HepG2 (cell line): Measurements from ENCODE around the gene DNAI4. TPM values are rescaled to one million over a fixed set of nuclear protein-coding genes. Genes with fewer than 3 reads are reported as not detected.

Experiments
- ATAC-seq: fragments of 200-7000 bp; cut with Tn5 transposase; 3 replicates; pipeline ENCODE4 v1.9.1; 2020; ENCODE audit warnings: mild to moderate bottlenecking, moderate library complexity
- BruUV-seq: library from RNA; stranded (reverse); fragments of 400-500 nt; replicated peaks from 2 replicates; lab custom pipeline; 2021; lab: Mats Ljungman, UMichigan
- CTCF ChIA-PET: fragments of 300-600 bp; formaldehyde crosslinking; extraction: SDS; loops from one replicate; lab custom pipeline; 2021; ENCODE audit warnings: low total read pairs, inconsistent platforms, low intra/inter-chr PET ratio; lab: Yijun Ruan, JAX
- POLR2A ChIA-PET: fragments of 350-600 bp; sonication (Branson Sonifier 250); formaldehyde crosslinking; loops from one replicate; lab custom pipeline; 2020; ENCODE audit warnings: antibody characterized with exemption, inconsistent platforms; lab: Yijun Ruan, JAX
- DNase-seq: peaks from one replicate; pipeline ENCODE4 v3.0.0-alpha.2; 2015; ENCODE audit warnings: low spot score
- FAIRE-seq: peaks from 3 replicates; lab custom pipeline; 2011; peaks lifted over from hg19 to GRCh38; lab: Jason Lieb, UNC
- H2AFZ ChIP-seq: one replicate; pipeline ENCODE4 v1.6.1; 2011; ENCODE audit warnings: low read length, inconsistent platforms
- H3K27ac ChIP-seq: fragments of 300-600 bp; 3 replicates; pipeline ENCODE4 v1.8.0; 2011; ENCODE audit warnings: mixed run types, mild to moderate bottlenecking, mixed read lengths, low read length, inconsistent platforms; ENCODE audit not compliant: insufficient read depth; ENCODE audit errors: extremely low read length
- H3K27me3 ChIP-seq, 2 experiments: fragments of 200-600 bp in 1 of 2; 2 replicates in 1 of 2; 3 replicates in 1 of 2; pipeline versions ENCODE4 v1.6.0 to v1.8.0; 2011; ENCODE audit warnings: low read length in 2 of 2, mild to moderate bottlenecking in 2 of 2, moderate library complexity in 2 of 2, inconsistent platforms in 1 of 2; ENCODE audit not compliant: insufficient read depth in 2 of 2, control insufficient read depth in 1 of 2
- H3K36me3 ChIP-seq, 2 experiments: fragments of 200-600 bp in 1 of 2; replicated peaks in 1 of 2; 2 replicates in 1 of 2; 3 replicates in 1 of 2; pipeline versions ENCODE4 v1.5.1 to v1.8.0; 2011; ENCODE audit warnings: low read length in 2 of 2, inconsistent platforms in 1 of 2; ENCODE audit not compliant: insufficient read depth in 2 of 2, control insufficient read depth in 1 of 2
- H3K4me1 ChIP-seq: 2 replicates; pipeline ENCODE4 v1.5.1; 2012; ENCODE audit warnings: low read length, inconsistent platforms; ENCODE audit not compliant: insufficient read depth
- H3K4me2 ChIP-seq: 2 replicates; pipeline ENCODE4 v1.6.0; 2011; ENCODE audit warnings: low read depth, low read length, inconsistent platforms
- H3K4me3 ChIP-seq, 3 experiments: fragments of 200-600 bp in 1 of 3; sonication (generic), shearing (Covaris generic) in 1 of 3; replicated peaks in 1 of 3; 2 replicates each; pipeline ENCODE4 v1.5.1; 2011 to 2016; ENCODE audit warnings: low read length in 3 of 3, inconsistent platforms in 2 of 3, low read depth in 2 of 3, mild to moderate bottlenecking in 2 of 3, control low read depth in 1 of 3, mixed read lengths in 1 of 3; ENCODE audit not compliant: insufficient read depth in 1 of 3
- H3K79me2 ChIP-seq: one replicate; pipeline ENCODE4 v1.6.1; 2011; ENCODE audit warnings: low read length, inconsistent platforms; ENCODE audit not compliant: insufficient read depth
- H3K9ac ChIP-seq: 2 replicates; pipeline ENCODE4 v1.6.0; 2011; ENCODE audit warnings: mild to moderate bottlenecking, low read depth, low read length, inconsistent platforms; ENCODE audit not compliant: insufficient read depth
- H3K9me3 ChIP-seq: 2 replicates; pipeline ENCODE4 v1.5.1; 2012; ENCODE audit warnings: mild to moderate bottlenecking, low read length
- H4K20me1 ChIP-seq: 2 replicates; pipeline ENCODE4 v1.6.0; 2011; ENCODE audit warnings: inconsistent platforms, mild to moderate bottlenecking, low read length, moderate library complexity; ENCODE audit not compliant: insufficient read depth
- CC2D1A ChIP-seq: sonication (generic); formaldehyde crosslinking; IDR thresholded peaks from 2 replicates; pipeline ENCODE4 v1.8.1; 2023; ENCODE audit warnings: mild to moderate bottlenecking, missing genetic modification reagents
- NFRKB ChIP-seq: fragments of 450-650 bp; IDR thresholded peaks from 2 replicates; pipeline ENCODE4 v1.6.1; 2017
- RFXAP ChIP-seq: sonication (generic); formaldehyde crosslinking; IDR thresholded peaks from 2 replicates; pipeline ENCODE4 v1.4.0; 2020; ENCODE audit warnings: missing genetic modification reagents, borderline replicate concordance
- TGIF2 ChIP-seq: IDR thresholded peaks from 2 replicates; pipeline ENCODE4 v1.6.1; 2016; ENCODE audit warnings: control low read depth, missing compliant biosample characterization
- ZFP82 ChIP-seq: sonication (generic); formaldehyde crosslinking; IDR thresholded peaks from 2 replicates; pipeline ENCODE4 v1.5.1; 2020; ENCODE audit warnings: mild to moderate bottlenecking, missing genetic modification reagents, borderline replicate concordance
- ZNF296 ChIP-seq: sonication (generic); formaldehyde crosslinking; conservative IDR thresholded peaks from 2 replicates; pipeline ENCODE4 v1.5.0; 2020; ENCODE audit warnings: mild to moderate bottlenecking, missing genetic modification reagents
- ZNF570 ChIP-seq: sonication (generic); formaldehyde crosslinking; IDR thresholded peaks from 2 replicates; pipeline ENCODE4 v1.4.0; 2020; ENCODE audit warnings: mild to moderate bottlenecking, missing genetic modification reagents, borderline replicate concordance
- WGBS: methylation state at CpG from one replicate; pipeline ENCODE4 v1.1.6; 2017; ENCODE audit warnings: low lambda C conversion rate; 5-methylcytosine and 5-hydroxymethylcytosine counted together
- in situ Hi-C: cut with HindIII; loops from 2 replicates; pipeline ENCODE4 v1.10.0; 2017; ENCODE audit warnings: low pct_unique_long_range_greater_than_20kb; ENCODE audit not compliant: extremely low pct_ligation_motif_present
- intact Hi-C: fragments of 100-400 bp; cut with micrococcal nuclease; formaldehyde crosslinking; loops from one replicate; pipeline ENCODE4 v1.10.0; 2022; ENCODE audit not compliant: unreplicated experiment
- polyA plus RNA-seq, 8 experiments: library from polyadenylated mRNA; depleted of rRNA in 3 of 8; stranded (reverse) in 7 of 8; unstranded in 1 of 8; fragments of >200 nt; fragmentation: Illumina TruSeq in 4 of 8; extraction: Trizol in 4 of 8; gene quantifications; 2 replicates each; pipeline versions ENCODE4 v1.2.1 to v1.2.3, GENCODE V29; 2011 to 2016; ENCODE audit warnings: low read depth in 4 of 8, missing spikeins in 1 of 8, mixed read lengths in 1 of 8; ENCODE audit not compliant: insufficient read depth in 1 of 8
- total RNA-seq, 5 experiments: library from RNA; depleted of rRNA; stranded (reverse); fragments of >200 nt; fragmentation: Illumina TruSeq; extraction: Trizol; gene quantifications; 2 replicates each; pipeline ENCODE4 v1.2.3, GENCODE V29; 2016; ENCODE audit warnings: low read depth in 1 of 5
- TF ChIP-seq, protein P1 (sequence below), 2 experiments: sonication (generic) in 1 of 2; formaldehyde crosslinking in 1 of 2; IDR thresholded peaks; 2 replicates each; pipeline versions ENCODE4 v1.4.0 to v1.6.1; 2018 to 2020; ENCODE audit warnings: missing genetic modification reagents in 2 of 2, borderline replicate concordance in 1 of 2, low read depth in 1 of 2, mild to moderate bottlenecking in 1 of 2, missing biosample characterization in 1 of 2
- TF ChIP-seq, protein P2 (sequence below): sonication (generic); formaldehyde crosslinking; IDR thresholded peaks from 2 replicates; pipeline ENCODE4 v1.4.0; 2020; ENCODE audit warnings: mild to moderate bottlenecking, missing genetic modification reagents
- TF ChIP-seq, protein P3 (sequence below): sonication (generic); formaldehyde crosslinking; IDR thresholded peaks from 2 replicates; pipeline ENCODE4 v1.5.0; 2020; ENCODE audit warnings: missing genetic modification reagents
- TF ChIP-seq, protein P4 (sequence below): sonication (generic); formaldehyde crosslinking; IDR thresholded peaks from 2 replicates; pipeline ENCODE4 v1.8.1; 2023; ENCODE audit warnings: mild to moderate bottlenecking, inconsistent platforms, moderate library complexity, missing genetic modification reagents, borderline replicate concordance

The DNAI4 gene
- total and polyA plus RNA-seq, 2 of the 13 experiments (the other 11 are each of a cell fraction or from before 2014, with no cell fraction given) = 0.04 to 0.08 TPM

DNA sequence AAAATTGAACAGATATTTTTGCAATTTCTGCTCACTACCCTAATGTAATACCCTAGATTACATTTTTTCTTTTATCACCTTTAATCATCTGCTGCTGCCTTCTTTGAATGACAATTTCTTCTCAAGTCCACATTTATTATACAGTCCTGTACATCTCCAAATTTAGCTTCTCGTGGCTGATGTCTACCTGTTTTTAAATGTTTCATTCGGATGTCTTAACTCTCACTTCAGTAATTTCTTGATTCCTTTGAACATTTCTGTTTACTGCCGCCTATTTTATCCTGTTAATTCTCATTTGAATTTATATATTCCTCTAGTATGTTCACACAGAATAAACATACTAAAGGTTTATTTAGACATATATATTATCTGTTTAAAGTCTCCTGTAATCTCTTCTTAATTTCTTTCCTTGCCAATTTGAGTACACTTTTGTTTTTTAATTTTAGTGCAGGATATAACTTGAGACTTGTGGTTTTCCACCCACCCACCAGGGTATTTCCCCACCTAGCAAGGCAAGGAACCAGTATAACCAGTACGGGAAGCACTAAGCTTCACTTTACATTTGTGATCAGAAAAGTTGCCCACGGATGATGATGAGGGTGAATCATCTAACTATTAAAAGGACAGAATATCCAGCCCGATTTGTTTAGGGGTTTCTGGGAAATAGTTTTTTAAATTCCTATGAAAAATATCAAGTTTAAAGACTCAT, 136.3 kb downstream of the DNAI4 start:
- no peak overlapping the region for H3K9ac ChIP-seq
- no peaks in the 10 kb centered on the region for H3K9me3 ChIP-seq
- DNase-seq (no peak), ATAC-seq (no peak), FAIRE-seq (no peak)
- H3K4me1 ChIP-seq = no peaks in the 10 kb centered on the region
- ChIA-PET POLR2A (no interaction called here), CTCF (no interaction called here)
- in situ Hi-C loops (no loop called here), intact Hi-C loops (no loop called here)
- no peak overlapping the region for H3K4me2 ChIP-seq
- no peak overlapping the region for H2AFZ ChIP-seq
- no TSS peak for BruUV-seq
- H3K27ac ChIP-seq = no peak overlapping the region
- no peak overlapping the region for H3K4me3 ChIP-seq
- H4K20me1 ChIP-seq = no peaks in the 10 kb centered on the region
- WGBS = 6% methylated on average over 6 of the region's 6 CpGs
- no peaks in the 10 kb centered on the region for H3K79me2 ChIP-seq
- H3K36me3 ChIP-seq = no peaks in the 10 kb centered on the region
- no peaks in the 10 kb centered on the region for H3K27me3 ChIP-seq
- TF ChIP-seq ZNF296 = no peak
- TF ChIP-seq, protein P1, sequence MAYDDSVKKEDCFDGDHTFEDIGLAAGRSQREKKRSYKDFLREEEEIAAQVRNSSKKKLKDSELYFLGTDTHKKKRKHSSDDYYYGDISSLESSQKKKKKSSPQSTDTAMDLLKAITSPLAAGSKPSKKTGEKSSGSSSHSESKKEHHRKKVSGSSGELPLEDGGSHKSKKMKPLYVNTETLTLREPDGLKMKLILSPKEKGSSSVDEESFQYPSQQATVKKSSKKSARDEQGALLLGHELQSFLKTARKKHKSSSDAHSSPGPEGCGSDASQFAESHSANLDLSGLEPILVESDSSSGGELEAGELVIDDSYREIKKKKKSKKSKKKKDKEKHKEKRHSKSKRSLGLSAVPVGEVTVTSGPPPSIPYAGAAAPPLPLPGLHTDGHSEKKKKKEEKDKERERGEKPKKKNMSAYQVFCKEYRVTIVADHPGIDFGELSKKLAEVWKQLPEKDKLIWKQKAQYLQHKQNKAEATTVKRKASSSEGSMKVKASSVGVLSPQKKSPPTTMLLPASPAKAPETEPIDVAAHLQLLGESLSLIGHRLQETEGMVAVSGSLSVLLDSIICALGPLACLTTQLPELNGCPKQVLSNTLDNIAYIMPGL (CRISPR knock-in tag; IDR thresholded peaks at IDR 0.05; ENCODE audit: borderline replicate concordance in 1 of 2, low read depth in 1 of 2) = no peak
- TF ChIP-seq, protein P2, sequence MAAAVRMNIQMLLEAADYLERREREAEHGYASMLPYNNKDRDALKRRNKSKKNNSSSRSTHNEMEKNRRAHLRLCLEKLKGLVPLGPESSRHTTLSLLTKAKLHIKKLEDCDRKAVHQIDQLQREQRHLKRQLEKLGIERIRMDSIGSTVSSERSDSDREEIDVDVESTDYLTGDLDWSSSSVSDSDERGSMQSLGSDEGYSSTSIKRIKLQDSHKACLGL (CRISPR knock-in tag) = no peak
- TF ChIP-seq CC2D1A (CRISPR knock-in tag) = no peak

DNA sequence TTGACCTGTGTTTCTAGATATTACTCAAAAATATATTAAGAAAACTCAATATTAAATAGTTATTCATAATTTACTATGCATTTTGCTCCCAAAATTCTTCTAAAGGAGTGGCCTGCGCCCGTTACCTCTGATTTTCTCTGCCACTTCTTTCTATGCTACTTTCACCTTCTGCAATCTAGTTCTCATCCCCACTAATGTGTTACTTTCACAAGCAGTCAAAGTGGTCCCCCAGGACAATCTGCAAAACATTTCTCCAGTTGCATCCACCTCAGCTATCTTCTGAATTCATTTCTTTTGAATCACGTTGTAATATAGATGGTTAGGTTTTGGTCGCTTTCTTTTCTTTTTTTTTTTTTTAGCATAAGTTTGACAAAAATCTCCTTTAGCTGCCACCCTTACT, 137.0 kb downstream of the DNAI4 start:
- no TSS peak for BruUV-seq
- WGBS = 26% methylated on average over 4 of the region's 4 CpGs
- CTCF ChIA-PET = no interaction called here
- TF ChIP-seq, protein P3, sequence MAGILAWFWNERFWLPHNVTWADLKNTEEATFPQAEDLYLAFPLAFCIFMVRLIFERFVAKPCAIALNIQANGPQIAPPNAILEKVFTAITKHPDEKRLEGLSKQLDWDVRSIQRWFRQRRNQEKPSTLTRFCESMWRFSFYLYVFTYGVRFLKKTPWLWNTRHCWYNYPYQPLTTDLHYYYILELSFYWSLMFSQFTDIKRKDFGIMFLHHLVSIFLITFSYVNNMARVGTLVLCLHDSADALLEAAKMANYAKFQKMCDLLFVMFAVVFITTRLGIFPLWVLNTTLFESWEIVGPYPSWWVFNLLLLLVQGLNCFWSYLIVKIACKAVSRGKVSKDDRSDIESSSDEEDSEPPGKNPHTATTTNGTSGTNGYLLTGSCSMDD (CRISPR knock-in tag) = no peak
- TF ChIP-seq, protein P4, sequence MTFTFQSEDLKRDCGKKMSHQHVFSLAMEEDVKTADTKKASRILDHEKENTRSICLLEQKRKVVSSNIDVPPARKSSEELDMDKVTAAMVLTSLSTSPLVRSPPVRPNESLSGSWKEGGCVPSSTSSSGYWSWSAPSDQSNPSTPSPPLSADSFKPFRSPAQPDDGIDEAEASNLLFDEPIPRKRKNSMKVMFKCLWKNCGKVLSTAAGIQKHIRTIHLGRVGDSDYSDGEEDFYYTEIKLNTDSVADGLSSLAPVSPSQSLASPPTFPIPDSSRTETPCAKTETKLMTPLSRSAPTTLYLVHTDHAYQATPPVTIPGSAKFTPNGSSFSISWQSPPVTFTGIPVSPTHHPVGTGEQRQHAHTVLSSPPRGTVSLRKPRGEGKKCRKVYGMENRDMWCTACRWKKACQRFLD (CRISPR knock-in tag) = no peak
- no peak for TF ChIP-seq RFXAP (CRISPR knock-in tag)
- TF ChIP-seq TGIF2 = no peak
- TF ChIP-seq ZNF570 (CRISPR knock-in tag) = no peak
- TF ChIP-seq NFRKB = no peak
- TF ChIP-seq ZFP82 (CRISPR knock-in tag) = no peak

More for the DNA sequence above, 137.0 kb downstream of the DNAI4 start:
- Histone ChIP-seq H2AFZ (no peak overlapping the region), H3K9ac (no peak overlapping the region), H3K4me2 (no peak overlapping the region), H3K9me3 (no peaks in the 10 kb centered on the region), H3K36me3 (no peaks in the 10 kb centered on the region), H3K4me3 (no peak overlapping the region), H3K27ac (no peak overlapping the region), H4K20me1 (no peaks in the 10 kb centered on the region), H3K79me2 (no peaks in the 10 kb centered on the region), H3K27me3 (no peaks in the 10 kb centered on the region), H3K4me1 (no peaks in the 10 kb centered on the region)
- in situ Hi-C loops (no loop called here), intact Hi-C loops (no loop called here)
- POLR2A ChIA-PET = no interaction called here
- DNase-seq (no peak), FAIRE-seq (no peak), ATAC-seq (no peak)
